ENCODE measurements around the gene SERPINA5.

Gene SERPINA5

GRCh38 chr14:94640721-94641631 lies 59.8 kb downstream of the SERPINA5 start:
- Histone ChIP-seq H3K36me3 (replicated peaks) (no peaks in the 10 kb centered on the region), H3K4me3 (ENCODE audit: low read depth, low read length) (no peak overlapping the region), H3K27me3 (replicated peaks) (no peaks in the 10 kb centered on the region), H3K27ac (no peak overlapping the region)
- no peak for TF ChIP-seq CTCF (IDR thresholded peaks at IDR 0.05; ENCODE audit: low read depth, low read length, missing control alignments)
- no peak for DNase-seq
- in situ Hi-C loops (cut with HindIII; ENCODE audit: low pct_ligation_motif_present, low sequenced_read_pairs) = no loop called here

- in situ Hi-C loops (cut with HindIII; ENCODE audit: low pct_ligation_motif_present, low sequenced_read_pairs) = no loop called here
- H3K27me3 ChIP-seq (replicated peaks) = no peaks in the 10 kb centered on the region
- no peak overlapping the region for H3K4me3 ChIP-seq (ENCODE audit: low read depth, low read length)
- no peak overlapping the region for H3K27ac ChIP-seq
- H3K36me3 ChIP-seq (replicated peaks) = no peaks in the 10 kb centered on the region
- DNase-seq = no peak
- TF ChIP-seq CTCF (IDR thresholded peaks at IDR 0.05; ENCODE audit: low read depth, low read length, missing control alignments) = no peak
Measured at GRCh38 chr14:94641632-94641955, 60.4 kb downstream of the SERPINA5 start.
